ENCODE data around the gene LRP4.

LRP4 gene

DNA sequence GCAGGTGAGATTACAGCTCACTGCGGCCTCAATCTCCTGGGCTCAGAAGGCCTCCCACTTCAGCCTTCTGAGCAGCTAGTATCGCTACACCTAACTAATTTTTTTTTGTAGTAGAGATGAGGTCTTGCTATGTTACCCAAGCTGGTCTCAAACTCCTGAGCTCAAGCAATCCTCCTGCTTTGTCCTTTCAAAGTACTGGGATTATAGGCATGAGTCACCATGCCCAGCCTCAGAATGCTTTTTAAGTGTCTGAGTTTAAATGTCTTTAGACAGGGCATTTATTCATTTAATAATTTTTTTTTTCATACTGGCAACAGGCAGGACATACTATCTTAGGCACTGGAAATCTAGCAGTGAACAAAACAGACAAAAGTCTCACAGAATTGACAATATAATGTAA is 27.7 kb downstream of the LRP4 start:
- FAIRE-seq: no peak

GRCh38 chr11:46889689-46890475 is 28.5 kb downstream of the LRP4 start:
- FAIRE-seq: no peak

- no peak for FAIRE-seq
Measured at GRCh38 chr11:46889251-46889650, 29.1 kb downstream of the LRP4 start.

- FAIRE-seq: no peak
Measured at GRCh38 chr11:46888636-46889035, 29.7 kb downstream of the LRP4 start.

- FAIRE-seq: no peak
Measured at GRCh38 chr11:46886211-46886610, 32.1 kb downstream of the LRP4 start.

DNA sequence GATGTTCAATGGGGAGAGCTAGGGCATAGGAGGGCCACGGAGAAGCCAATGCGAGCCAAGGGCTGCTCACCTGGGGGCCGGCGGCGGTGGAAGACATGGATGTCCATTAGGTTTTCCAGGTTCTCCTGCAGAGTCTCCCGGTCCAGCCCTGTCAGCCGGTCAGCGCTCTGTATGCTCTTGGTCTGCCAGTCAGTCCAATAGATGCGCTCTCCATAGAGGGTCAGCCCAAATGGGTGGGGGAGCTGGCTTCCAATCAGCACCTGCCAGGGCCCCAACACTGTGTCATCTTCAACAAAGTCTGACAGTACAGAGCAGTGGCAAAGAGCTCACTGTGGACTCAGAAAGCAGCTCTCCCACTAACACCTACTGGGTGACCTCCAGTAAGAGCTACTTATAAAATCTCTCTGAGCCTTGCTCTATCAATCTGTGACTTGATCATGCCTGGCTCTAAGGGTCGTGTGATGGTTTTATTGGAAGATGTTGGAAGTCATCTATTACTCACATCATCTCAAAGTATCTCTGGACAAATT is 39.2 kb downstream of the LRP4 start:
- FAIRE-seq: no peak

- FAIRE-seq: no peak
Measured at GRCh38 chr11:46877580-46877979, 40.8 kb downstream of the LRP4 start.

- no peak for FAIRE-seq
Measured at GRCh38 chr11:46876471-46876870, 41.9 kb downstream of the LRP4 start.

DNA sequence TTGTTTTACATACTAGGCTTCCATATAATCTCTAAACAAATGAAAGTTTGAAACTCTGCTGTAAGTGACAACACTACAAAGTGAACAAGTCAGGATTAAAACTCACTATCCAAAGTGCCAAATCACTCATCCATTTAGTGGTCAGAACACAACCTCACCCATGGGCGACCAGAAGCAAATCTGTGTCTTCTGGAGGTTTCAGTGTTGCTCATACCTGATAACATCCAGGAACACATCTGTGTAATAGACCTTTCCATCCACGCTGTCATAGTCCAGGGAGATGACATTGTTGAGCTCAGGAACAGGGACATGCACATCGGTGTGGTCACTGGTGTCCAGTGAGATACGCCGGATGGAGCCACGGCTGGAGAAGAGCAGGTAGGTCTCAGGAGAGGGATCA is 43.8 kb downstream of the LRP4 start:
- FAIRE-seq: no peak

DNA sequence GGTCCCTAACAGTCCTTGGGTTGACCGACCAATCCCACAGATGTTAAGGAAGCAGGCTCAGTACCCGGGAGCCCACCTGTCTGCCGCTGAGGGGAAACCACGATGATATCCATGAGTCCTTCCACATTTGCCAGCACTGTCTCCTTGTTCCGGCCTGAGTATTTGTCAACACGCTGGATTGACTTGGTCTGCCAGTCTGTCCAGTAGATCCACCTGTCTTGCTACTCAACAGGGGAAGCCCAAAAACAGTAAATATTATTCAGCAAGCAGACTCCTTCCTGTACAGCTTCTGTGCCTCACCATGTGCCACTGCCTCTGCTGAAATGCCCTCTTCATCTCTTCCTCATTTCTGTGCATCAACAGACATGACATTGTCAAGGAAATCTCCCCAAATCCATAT is 49.4 kb downstream of the LRP4 start:
- no peak for FAIRE-seq

DNA sequence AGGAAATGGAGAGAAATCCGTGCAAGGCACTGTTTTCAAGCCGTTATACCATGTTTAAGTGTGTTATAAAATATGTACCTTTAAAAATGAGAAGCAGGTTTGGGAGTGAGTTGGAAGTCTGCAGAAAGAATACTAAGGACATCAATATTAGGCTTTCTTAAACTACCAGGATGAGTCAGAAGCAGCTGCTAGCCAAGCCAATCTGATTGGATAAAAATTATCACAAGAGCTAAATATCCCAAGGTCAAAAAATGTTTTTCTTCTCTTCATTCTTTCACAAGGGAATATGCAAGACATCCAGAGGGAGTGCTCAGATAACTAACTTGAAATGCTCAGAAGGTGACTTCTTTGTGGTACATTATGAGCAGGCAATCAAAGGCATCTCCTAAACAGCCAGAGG is 53.0 kb downstream of the LRP4 start:
- no peak for FAIRE-seq

GRCh38 chr11:46860218-46860617 is 58.1 kb downstream of the LRP4 start:
- no peak for FAIRE-seq

DNA sequence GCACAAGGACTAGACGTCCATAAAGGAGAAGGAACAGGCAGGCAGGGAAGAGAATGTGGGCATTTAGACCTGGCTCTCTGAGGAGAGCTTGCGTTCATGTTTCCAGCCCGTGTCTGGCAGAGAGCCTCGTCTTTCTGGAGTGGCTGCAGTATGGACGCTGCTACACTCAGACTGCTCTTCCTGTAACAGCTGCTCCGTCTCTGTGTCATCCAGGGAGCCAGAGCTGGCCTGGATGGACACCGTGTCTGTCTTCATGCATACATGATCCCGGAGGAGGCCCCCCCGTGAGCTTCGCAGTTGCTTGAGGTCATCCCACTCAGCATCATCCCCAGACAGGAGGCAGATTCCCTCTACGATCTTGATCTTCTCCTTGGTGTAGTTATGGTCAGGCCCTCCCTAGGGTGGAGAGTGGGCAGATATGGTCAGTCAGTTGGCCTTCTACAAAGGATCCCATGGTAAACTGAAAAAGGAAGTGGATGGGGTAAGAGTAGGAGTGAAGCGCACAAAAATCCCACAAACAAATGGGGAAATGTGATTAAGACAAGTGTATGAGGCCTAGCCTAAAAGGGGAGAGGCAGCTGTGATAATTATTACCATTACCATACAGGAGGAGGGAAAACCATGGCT is 59.3 kb downstream of the LRP4 start:
- no peak for FAIRE-seq

DNA sequence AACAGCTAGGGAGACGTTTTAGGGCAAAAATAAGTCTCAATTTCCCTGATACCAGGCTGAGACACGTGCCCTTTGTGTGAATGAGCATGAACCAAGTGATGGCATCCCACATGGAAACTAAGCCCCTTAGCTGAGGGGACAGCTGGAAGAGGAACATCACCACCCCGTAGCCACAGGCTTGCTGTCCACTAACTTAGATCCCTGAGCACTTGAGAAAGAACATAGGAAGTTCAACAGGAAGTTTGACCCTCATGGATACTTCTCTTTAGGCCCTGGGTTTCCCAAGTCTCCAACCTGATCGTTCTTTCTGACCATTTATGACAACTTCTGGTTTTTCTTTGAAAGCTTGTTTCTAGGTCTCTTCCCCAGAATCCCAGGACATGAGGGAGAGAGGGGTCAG is 60.7 kb downstream of the LRP4 start:
- FAIRE-seq: no peak

GRCh38 chr11:46856605-46857343 is 61.6 kb downstream of the LRP4 start:
- FAIRE-seq: no peak

- FAIRE-seq: no peak
Measured at GRCh38 chr11:46855863-46856262, 62.5 kb downstream of the LRP4 start.

DNA sequence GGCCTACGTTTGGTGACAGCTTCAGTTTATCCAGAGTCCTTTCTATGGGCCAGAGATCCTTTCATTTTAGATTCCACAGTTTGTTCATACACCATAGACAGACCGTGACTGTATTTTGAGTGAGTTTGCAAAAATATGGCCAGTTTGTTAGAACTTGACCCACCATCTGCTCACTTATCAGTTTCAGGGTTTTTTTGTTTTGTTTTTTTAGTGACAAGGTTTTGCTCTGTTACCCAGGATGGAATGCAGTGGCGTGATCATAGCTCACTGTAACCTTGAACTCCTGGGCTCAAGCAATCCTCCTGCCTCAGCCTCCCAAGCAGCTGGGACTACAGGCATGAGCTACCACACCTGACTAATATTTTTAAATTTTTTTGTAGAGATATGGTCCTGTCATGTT is 63.2 kb downstream of the LRP4 start:
- FAIRE-seq: no peak

DNA sequence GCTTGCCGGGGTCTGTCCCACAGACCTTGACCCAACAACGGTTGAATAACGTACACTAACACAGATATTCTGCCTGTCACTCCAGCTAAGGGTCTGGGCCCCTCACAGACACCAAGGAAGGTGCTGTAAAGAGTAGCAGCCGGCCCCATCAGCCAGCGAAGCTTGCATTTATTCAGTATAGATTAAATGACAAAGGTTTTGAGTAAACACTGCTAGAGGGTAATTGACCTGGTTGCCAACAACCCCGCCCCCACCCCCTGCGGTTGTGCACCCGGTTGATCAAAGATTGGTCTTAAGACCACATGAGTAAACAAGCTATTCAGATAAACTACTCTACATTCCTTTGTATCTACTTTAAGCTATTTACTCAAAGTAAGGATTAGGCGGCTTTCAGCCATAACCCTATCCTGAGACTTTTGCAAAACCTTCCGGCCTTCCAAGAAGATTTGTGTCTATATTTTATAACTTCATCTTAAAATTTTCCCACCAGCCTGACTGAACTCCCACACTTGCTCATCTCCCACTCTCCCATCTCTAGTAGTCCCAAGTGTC is 67.4 kb downstream of the LRP4 start:
- FAIRE-seq: no peak

GRCh38 chr11:46849631-46850030 is 68.7 kb downstream of the LRP4 start:
- FAIRE-seq: no peak

- FAIRE-seq: no peak
Measured at GRCh38 chr11:46846510-46846830, 71.9 kb downstream of the LRP4 start.

DNA sequence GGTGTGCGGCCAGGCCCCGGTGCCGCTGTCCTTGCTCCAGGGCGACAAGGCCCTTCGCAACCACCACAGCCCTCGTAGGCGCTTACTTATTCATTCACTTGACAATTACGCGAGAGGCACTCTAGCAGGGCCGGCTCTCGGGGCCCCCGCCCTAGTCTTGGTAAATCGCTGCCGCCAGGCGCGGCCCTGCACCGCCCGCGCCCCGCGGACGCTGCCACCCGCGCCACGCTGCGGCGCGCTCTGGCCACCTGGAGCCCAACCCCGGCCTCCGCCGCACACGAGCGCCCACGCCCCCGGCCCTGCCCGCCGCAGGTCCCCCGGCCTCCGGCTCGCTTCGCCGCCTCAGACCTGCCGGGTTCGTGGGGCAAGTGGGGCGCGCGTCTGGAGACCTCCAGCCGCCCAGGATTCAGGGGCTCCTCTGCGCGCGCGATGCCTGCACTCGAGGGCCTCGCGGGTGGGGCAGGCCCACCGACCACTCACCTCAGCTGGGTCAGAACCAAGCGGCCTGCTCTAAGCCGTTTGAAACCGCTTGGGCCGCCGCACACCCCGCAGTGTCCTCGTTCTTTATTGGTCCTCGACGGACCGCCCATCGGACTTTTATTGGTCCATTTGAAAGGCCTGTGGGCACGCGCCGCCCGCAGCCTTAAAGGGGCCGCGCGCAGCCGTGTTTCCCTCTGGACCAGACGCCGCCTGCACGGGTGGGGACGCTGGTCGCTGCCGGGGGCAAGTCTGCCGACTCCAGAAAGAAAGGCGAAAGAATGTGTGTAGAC is 72.4 kb downstream of the LRP4 start, which contains the start of gene CKAP5:
Gene CKAP5, minus strand, starts transcription at position 541 of the 770 bp plus-strand sequence. CDS start 25,049 bp downstream, outside the sequence.
- FAIRE-seq: no peak

GRCh38 chr11:46845440-46845739 is 73.0 kb downstream of the LRP4 start:
- FAIRE-seq: no peak

DNA sequence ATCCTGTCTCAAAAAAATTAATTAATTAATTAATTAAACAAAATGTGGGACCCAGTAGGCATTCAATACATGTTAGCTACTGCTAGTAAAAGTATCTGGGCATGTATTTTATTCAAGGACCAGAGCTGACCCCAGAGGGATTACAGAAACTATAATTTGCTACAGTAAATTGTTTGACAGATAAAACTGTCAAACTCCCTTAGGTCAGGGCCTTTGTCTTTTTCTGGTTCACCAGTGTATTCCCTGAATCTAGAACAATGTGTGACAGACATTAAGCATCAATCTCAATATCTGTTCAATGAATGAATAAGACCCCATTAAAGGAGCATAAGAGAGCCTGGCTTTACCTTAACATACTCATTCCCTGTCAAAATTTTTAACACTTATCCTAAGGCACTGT is 78.2 kb downstream of the LRP4 start:
- no peak for FAIRE-seq
